ENCODE measurements around the gene GET4.

DNA sequence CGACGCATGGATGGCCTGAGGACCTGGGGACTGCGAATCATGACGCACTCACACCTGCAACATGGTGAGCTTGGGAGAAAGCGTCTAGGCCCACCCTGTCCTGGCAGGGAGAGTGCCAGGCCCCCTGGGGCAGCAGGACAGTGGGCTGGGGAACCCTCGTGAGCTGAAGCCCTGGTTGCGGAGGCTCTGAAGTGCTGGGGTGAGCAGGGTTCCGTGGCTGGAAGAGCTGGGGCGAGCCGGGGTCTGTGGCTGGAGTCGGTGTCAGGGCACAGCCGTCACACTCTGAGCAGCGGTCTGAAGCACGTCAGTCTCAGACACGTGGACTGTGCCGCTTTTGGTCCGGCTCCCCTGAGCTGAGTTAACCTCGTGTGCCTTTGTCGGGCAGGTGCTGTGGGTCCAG, 39.4 kb upstream of the GET4 start:
- TF ChIP-seq POLR2A (IDR thresholded peaks at IDR 0.05; ENCODE audit: control extremely low read depth in 1 of 2, low read depth in 2 of 2, low read length in 2 of 2), result no peak
- TF ChIP-seq TAF1 (IDR thresholded peaks at IDR 0.05; ENCODE audit: low read depth, low read length), result no peak
- TF ChIP-seq, protein P1, sequence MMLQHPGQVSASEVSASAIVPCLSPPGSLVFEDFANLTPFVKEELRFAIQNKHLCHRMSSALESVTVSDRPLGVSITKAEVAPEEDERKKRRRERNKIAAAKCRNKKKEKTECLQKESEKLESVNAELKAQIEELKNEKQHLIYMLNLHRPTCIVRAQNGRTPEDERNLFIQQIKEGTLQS (IDR thresholded peaks at IDR 0.05; ENCODE audit: insufficient read depth, low read depth, low read length), result no peak
- TF ChIP-seq, protein P2, sequence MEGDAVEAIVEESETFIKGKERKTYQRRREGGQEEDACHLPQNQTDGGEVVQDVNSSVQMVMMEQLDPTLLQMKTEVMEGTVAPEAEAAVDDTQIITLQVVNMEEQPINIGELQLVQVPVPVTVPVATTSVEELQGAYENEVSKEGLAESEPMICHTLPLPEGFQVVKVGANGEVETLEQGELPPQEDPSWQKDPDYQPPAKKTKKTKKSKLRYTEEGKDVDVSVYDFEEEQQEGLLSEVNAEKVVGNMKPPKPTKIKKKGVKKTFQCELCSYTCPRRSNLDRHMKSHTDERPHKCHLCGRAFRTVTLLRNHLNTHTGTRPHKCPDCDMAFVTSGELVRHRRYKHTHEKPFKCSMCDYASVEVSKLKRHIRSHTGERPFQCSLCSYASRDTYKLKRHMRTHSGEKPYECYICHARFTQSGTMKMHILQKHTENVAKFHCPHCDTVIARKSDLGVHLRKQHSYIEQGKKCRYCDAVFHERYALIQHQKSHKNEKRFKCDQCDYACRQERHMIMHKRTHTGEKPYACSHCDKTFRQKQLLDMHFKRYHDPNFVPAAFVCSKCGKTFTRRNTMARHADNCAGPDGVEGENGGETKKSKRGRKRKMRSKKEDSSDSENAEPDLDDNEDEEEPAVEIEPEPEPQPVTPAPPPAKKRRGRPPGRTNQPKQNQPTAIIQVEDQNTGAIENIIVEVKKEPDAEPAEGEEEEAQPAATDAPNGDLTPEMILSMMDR (IDR thresholded peaks at IDR 0.05; ENCODE audit: control extremely low read depth in 1 of 3, insufficient read depth in 1 of 3, low read depth in 1 of 3, low read length in 3 of 3), result no peak

Data from H1 (cell line).